Parathyroid adenoma (tissue), 2 donors: Measurements from ENCODE around the gene TXN.

Experiments
- H2AFZ ChIP-seq: fragments of 300-600 bp; sonication (generic); one replicate; pipeline ENCODE4 v1.7.0; 2017; ENCODE audit warnings: antibody characterized with exemption, mild to moderate bottlenecking
- H3K27ac ChIP-seq: fragments of 300-600 bp; sonication (generic); one replicate; pipeline ENCODE4 v1.7.0; 2017
- H3K27me3 ChIP-seq: fragments of 300-600 bp; sonication (generic); one replicate; pipeline ENCODE4 v1.7.0; 2017; ENCODE audit warnings: low read length; ENCODE audit not compliant: control insufficient read depth, insufficient read depth
- H3K36me3 ChIP-seq: fragments of 300-600 bp; sonication (generic); one replicate; pipeline ENCODE4 v1.7.0; 2017; ENCODE audit warnings: low read length; ENCODE audit not compliant: control insufficient read depth, insufficient read depth
- H3K4me1 ChIP-seq: fragments of 300-600 bp; sonication (generic); one replicate; pipeline ENCODE4 v1.7.0; 2017; ENCODE audit warnings: control low read depth
- H3K4me2 ChIP-seq: fragments of 300-600 bp; sonication (generic); one replicate; pipeline ENCODE4 v1.7.0; 2017; ENCODE audit warnings: low read length
- H3K4me3 ChIP-seq: fragments of 300-600 bp; sonication (generic); one replicate; pipeline ENCODE4 v1.7.0; 2017; ENCODE audit warnings: low read depth, low read length
- H3K79me2 ChIP-seq: fragments of 300-600 bp; sonication (generic); one replicate; pipeline ENCODE4 v1.7.0; 2017; ENCODE audit warnings: control low read depth
- H3K9ac ChIP-seq: fragments of 300-600 bp; sonication (generic); one replicate; pipeline ENCODE4 v1.7.0; 2017; ENCODE audit warnings: mild to moderate bottlenecking
- H3K9me3 ChIP-seq: fragments of 300-600 bp; sonication (generic); one replicate; pipeline ENCODE4 v1.7.0; 2017; ENCODE audit warnings: low read length; ENCODE audit not compliant: control insufficient read depth
- CTCF ChIP-seq: fragments of 300-600 bp; sonication (generic); IDR thresholded peaks from one replicate; pipeline ENCODE4 v1.7.0; 2017; ENCODE audit warnings: antibody characterized with exemption, mild to moderate bottlenecking
- donor health status: primary hyperparathyroidism.

TXN gene

GRCh38 chr9:110270211-110270995 lies 14.1 kb upstream of the TXN start:
- Histone ChIP-seq H3K36me3 (no peaks in the 10 kb centered on the region), H3K79me2 (no peaks in the 10 kb centered on the region), H2AFZ (no peak overlapping the region), H3K27me3 (no peaks in the 10 kb centered on the region), H3K4me1 (no peaks in the 10 kb centered on the region), H3K9me3 (no peaks in the 10 kb centered on the region), H3K4me2 (no peak overlapping the region), H3K4me3 (no peak overlapping the region), H3K9ac (no peak overlapping the region), H3K27ac (no peak overlapping the region)
- no peak for TF ChIP-seq CTCF

GRCh38 chr9:110266795-110267194 lies 10.5 kb upstream of the TXN start:
- Histone ChIP-seq H3K9ac (no peak overlapping the region), H3K9me3 (no peaks in the 10 kb centered on the region), H2AFZ (no peak overlapping the region), H3K4me3 (no peak overlapping the region), H3K79me2 (no peaks in the 10 kb centered on the region), H3K27ac (no peak overlapping the region), H3K27me3 (no peaks in the 10 kb centered on the region), H3K4me1 (no peaks in the 10 kb centered on the region), H3K4me2 (no peak overlapping the region), H3K36me3 (no peaks in the 10 kb centered on the region)
- no peak for TF ChIP-seq CTCF

GRCh38 chr9:110261632-110262031 lies 5.3 kb upstream of the TXN start:
- no peaks in the 10 kb centered on the region for H3K9me3 ChIP-seq
- no peak overlapping the region for H3K27ac ChIP-seq
- TF ChIP-seq CTCF, result no peak
- H3K4me3 ChIP-seq, result no peak overlapping the region
- H3K4me1 ChIP-seq, result peaks cover 3% of the 10 kb centered on the region
- no peak overlapping the region for H2AFZ ChIP-seq
- H3K36me3 ChIP-seq, result no peaks in the 10 kb centered on the region
- no peaks in the 10 kb centered on the region for H3K79me2 ChIP-seq
- H3K4me2 ChIP-seq, result no peak overlapping the region
- H3K9ac ChIP-seq, result no peak overlapping the region
- H3K27me3 ChIP-seq, result no peaks in the 10 kb centered on the region

GRCh38 chr9:110260911-110261310 lies 4.6 kb upstream of the TXN start:
- no peak overlapping the region for H2AFZ ChIP-seq
- no peaks in the 10 kb centered on the region for H3K36me3 ChIP-seq
- no peak for TF ChIP-seq CTCF
- H3K9me3 ChIP-seq, result no peaks in the 10 kb centered on the region
- H3K27me3 ChIP-seq, result no peaks in the 10 kb centered on the region
- H3K4me2 ChIP-seq, result no peak overlapping the region
- H3K4me3 ChIP-seq, result no peak overlapping the region
- H3K27ac ChIP-seq, result no peak overlapping the region
- H3K4me1 ChIP-seq, result peaks cover 3% of the 10 kb centered on the region
- H3K9ac ChIP-seq, result no peak overlapping the region
- no peaks in the 10 kb centered on the region for H3K79me2 ChIP-seq

GRCh38 chr9:110259566-110259965 lies 3.3 kb upstream of the TXN start:
- Histone ChIP-seq H3K27me3 (no peaks in the 10 kb centered on the region), H3K9me3 (no peaks in the 10 kb centered on the region), H3K4me3 (no peak overlapping the region), H3K27ac (no peak overlapping the region), H3K4me1 (peaks cover 3% of the 10 kb centered on the region), H3K79me2 (no peaks in the 10 kb centered on the region), H3K9ac (no peak overlapping the region), H3K4me2 (no peak overlapping the region), H2AFZ (no peak overlapping the region), H3K36me3 (no peaks in the 10 kb centered on the region)
- no peak for TF ChIP-seq CTCF
